Cardiac septum (tissue), 1 donor: Measurements from ENCODE around the gene RNF11. TPM values are rescaled to one million over a fixed set of nuclear protein-coding genes. Genes with fewer than 3 reads are reported as not detected.

Experiments used
- DNase-seq: peaks from one replicate; pipeline ENCODE4 v3.0.0-alpha.2; 2020; ENCODE audit warnings: low spot score
- intact Hi-C: fragments of 100-400 bp; cut with DNase I; formaldehyde crosslinking; loops from one replicate; pipeline ENCODE4 v1.14.0; 2022
- total RNA-seq: library from RNA; stranded (reverse); fragmentation: NEBNext Ultra II Directional; extraction: Animal tissue kit (Norgen Biotek cat#: 25700); gene quantifications from one replicate; pipeline ENCODE4 v1.2.1, GENCODE V29; 2021
- donor health status: DM: no; HTN: no; CAD: no.

The RNF11 gene
- total RNA-seq, 1 donor from 2014 or later, result 137 TPM

- intact Hi-C loops, result no loop called here
- peak; percentile 58 for DNase-seq
Observed at GRCh38 chr1:51288578-51288977, 52.5 kb downstream of the RNF11 start.

- intact Hi-C loops, result loop anchor here (10.0 kb wide), 1 partner anchor 245 kb away; no protein-coding TSS in a partner anchor
Observed at GRCh38 chr1:51289676-51290488, 53.8 kb downstream of the RNF11 start.

GRCh38 chr1:51290489-51290847 is 54.4 kb downstream of the RNF11 start:
- intact Hi-C loops, result loop anchor here (10.0 kb wide), 1 partner anchor 244 kb away; no protein-coding TSS in a partner anchor
- peak; percentile 20 for DNase-seq

More at GRCh38 chr1:51289676-51290488, 53.8 kb downstream of the RNF11 start:
- DNase-seq, result peak; percentile 61

GRCh38 chr1:51293898-51294515 is 57.9 kb downstream of the RNF11 start:
- intact Hi-C loops, result loop anchor here (10.0 kb wide), 1 partner anchor 241 kb away; no protein-coding TSS in a partner anchor
- peak; percentile 53 for DNase-seq

GRCh38 chr1:51294566-51295184 is 58.6 kb downstream of the RNF11 start:
- intact Hi-C loops, result loop anchor here (5.0 to 10.0 kb wide), 2 partner anchors 57 to 240 kb away; partner anchors contain the start of gene RNF11
- peak; percentile 22 for DNase-seq

- intact Hi-C loops, result loop anchor here (2.0 to 10.0 kb wide), 3 partner anchors 59 to 239 kb away; partner anchors contain the start of gene RNF11
- DNase-seq, result peak; percentile 56
Observed at GRCh38 chr1:51295926-51296325, 59.9 kb downstream of the RNF11 start.

- DNase-seq, result peak; percentile 92
- intact Hi-C loops, result loop anchor here (2.0 to 10.0 kb wide), 3 partner anchors 59 to 238 kb away; partner anchors contain the start of gene RNF11
Observed at GRCh38 chr1:51296383-51297357, 60.6 kb downstream of the RNF11 start.

- intact Hi-C loops, result loop anchor here (2.0 to 10.0 kb wide), 3 partner anchors 60 to 237 kb away; partner anchors contain the start of gene RNF11
- peak; percentile 74 for DNase-seq
Observed at GRCh38 chr1:51297401-51298321, 61.6 kb downstream of the RNF11 start.

GRCh38 chr1:51298322-51298705 is 62.2 kb downstream of the RNF11 start:
- DNase-seq, result no peak
- intact Hi-C loops, result loop anchor here (5.0 to 10.0 kb wide), 2 partner anchors 61 to 236 kb away; partner anchors contain the start of gene RNF11

GRCh38 chr1:51299185-51299885 is 63.3 kb downstream of the RNF11 start:
- intact Hi-C loops, result loop anchor here (5.0 to 10.0 kb wide), 2 partner anchors 62 to 235 kb away; partner anchors contain the start of gene RNF11

GRCh38 chr1:51299981-51300670 is 64.1 kb downstream of the RNF11 start:
- DNase-seq, result no peak
- intact Hi-C loops, result loop anchor here (5.0 to 10.0 kb wide), 2 partner anchors 63 to 235 kb away; partner anchors contain the start of gene RNF11

More at GRCh38 chr1:51299185-51299885, 63.3 kb downstream of the RNF11 start:
- DNase-seq, result no peak

GRCh38 chr1:51301152-51301843 is 65.2 kb downstream of the RNF11 start:
- intact Hi-C loops, result no loop called here

GRCh38 chr1:51301844-51302162 is 65.7 kb downstream of the RNF11 start:
- DNase-seq, result no peak
- intact Hi-C loops, result no loop called here

More at GRCh38 chr1:51301152-51301843, 65.2 kb downstream of the RNF11 start:
- no peak for DNase-seq

GRCh38 chr1:51302270-51302669 is 66.2 kb downstream of the RNF11 start:
- intact Hi-C loops, result no loop called here

GRCh38 chr1:51302746-51303145 is 66.7 kb downstream of the RNF11 start:
- DNase-seq, result no peak
- intact Hi-C loops, result no loop called here

More at GRCh38 chr1:51302270-51302669, 66.2 kb downstream of the RNF11 start:
- DNase-seq, result no peak

- intact Hi-C loops, result no loop called here
- DNase-seq, result no peak
Observed at GRCh38 chr1:51303315-51303714, 67.2 kb downstream of the RNF11 start.
